Right renal cortex interstitium (tissue), 3 donors: ENCODE results near the gene KDM4B. TPM values are rescaled to one million over a fixed set of nuclear protein-coding genes. Genes with fewer than 3 reads are reported as not detected.
"Not testable (repeated sequence)": the region's sequence is repeated elsewhere in the genome, so short reads cannot be mapped to it uniquely, and the experiment has no call there.

Source experiments
- DNase-seq, 3 donors: peaks; one replicate each; pipeline ENCODE4 v3.0.0-alpha.2; 2013; ENCODE audit warnings: low read depth in 3 of 3, low spot score in 2 of 3
- polyA plus RNA-seq, 3 donors: library from polyadenylated mRNA; unstranded; fragments of 120-200 nt; gene quantifications; one replicate each; pipeline ENCODE4 v1.2.1, GENCODE V29; 2013; ENCODE audit not compliant: insufficient read length in 3 of 3

KDM4B gene
- polyA plus RNA-seq, 3 donors: 17.9 to 18.3 (median 18.2) TPM

DNA sequence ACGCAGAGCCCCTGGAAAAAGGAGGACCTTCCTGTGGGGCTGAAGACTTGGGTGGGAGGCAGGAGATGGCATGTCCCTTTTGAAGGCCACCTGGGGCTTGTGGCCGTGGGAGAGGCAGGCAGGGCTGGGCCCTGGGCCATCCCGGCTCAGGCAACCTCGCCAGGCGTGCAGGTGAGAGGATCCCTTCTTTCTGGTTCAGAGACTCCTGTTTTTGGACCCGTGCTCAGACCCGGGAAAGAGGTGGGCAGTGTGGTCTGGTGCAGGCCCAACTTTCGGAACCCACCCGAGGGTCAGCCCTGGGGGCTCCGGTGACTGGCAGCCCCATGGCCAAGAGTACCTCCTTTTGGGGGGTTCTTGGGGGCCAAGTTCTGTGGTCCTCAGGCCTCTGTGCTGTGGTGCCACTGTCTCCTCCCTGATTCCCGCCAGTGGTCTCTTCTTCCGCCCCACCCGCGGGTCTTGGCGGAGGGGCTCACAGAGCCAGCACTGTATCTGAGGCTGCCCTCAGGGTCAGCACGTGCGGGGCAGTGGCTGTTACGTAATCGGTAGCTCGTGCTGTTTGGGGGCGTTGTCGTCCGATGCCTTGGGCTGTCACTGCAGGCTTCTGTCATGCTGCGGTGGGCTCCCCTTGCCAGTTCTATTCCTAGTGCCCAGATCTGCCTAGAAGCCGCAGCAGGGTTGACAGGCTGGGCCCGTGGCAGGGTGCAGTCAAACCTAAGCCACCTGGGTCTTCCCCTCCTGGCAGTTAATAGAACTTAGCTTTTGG lies 42.7 kb downstream of the KDM4B start:
- no peak for DNase-seq

GRCh38 chr19:5012688-5013457 lies 44.0 kb downstream of the KDM4B start:
- no peak for DNase-seq

- no peak for DNase-seq
These were observed 44.8 kb downstream of the KDM4B start for GRCh38 chr19:5013761-5014160.

DNA sequence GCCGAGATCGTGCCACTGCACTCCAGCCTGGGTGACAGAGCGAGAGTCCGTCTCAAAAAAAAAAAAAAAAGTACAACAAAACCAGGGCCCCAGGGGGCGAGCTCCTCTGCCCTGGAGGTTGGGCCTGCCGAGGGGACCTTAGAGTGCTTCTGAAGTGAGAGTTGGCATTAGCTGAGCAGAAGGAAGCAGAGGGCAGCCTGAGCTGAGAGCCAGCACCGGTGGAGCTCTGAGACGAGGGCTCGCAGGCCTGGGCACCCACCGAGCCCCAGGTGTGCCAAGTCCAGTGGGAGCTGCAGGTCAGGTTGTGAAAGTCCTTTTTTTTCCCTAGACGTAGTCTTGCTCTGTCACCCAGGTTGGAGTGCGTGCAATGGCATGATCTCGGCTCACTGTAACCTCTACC lies 46.0 kb downstream of the KDM4B start:
- DNase-seq: no peak

- no peak for DNase-seq
These were observed 47.4 kb downstream of the KDM4B start for GRCh38 chr19:5016268-5016667.

DNA sequence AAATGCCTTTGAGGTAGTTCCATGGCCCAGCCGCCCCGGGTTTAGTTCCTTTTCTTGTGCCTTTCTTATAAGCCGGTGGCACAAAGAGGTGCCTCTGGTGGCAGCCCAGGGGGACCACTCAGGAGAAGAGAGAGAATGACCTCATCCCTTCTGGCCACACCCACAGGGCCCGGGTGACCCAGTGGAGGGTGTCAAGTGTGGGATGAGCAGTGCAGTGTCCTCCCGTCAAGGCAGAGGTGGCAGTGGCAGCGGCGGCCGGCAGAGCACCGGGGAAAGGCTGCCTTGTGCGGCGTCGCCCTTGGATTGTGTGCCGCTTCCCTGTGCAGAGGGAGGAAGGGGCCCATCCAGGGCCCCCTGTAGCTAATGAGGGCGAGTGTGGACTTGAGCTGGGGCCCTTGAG lies 47.9 kb downstream of the KDM4B start:
- no peak for DNase-seq

- no peak for DNase-seq
These were observed 48.3 kb downstream of the KDM4B start for GRCh38 chr19:5017235-5017634.

- DNase-seq: no peak
These were observed 49.5 kb downstream of the KDM4B start for GRCh38 chr19:5018224-5019015.

- no peak for DNase-seq
These were observed 51.5 kb downstream of the KDM4B start for GRCh38 chr19:5020368-5020767.

- no peak for DNase-seq
These were observed 52.1 kb downstream of the KDM4B start for GRCh38 chr19:5021046-5021445.

DNA sequence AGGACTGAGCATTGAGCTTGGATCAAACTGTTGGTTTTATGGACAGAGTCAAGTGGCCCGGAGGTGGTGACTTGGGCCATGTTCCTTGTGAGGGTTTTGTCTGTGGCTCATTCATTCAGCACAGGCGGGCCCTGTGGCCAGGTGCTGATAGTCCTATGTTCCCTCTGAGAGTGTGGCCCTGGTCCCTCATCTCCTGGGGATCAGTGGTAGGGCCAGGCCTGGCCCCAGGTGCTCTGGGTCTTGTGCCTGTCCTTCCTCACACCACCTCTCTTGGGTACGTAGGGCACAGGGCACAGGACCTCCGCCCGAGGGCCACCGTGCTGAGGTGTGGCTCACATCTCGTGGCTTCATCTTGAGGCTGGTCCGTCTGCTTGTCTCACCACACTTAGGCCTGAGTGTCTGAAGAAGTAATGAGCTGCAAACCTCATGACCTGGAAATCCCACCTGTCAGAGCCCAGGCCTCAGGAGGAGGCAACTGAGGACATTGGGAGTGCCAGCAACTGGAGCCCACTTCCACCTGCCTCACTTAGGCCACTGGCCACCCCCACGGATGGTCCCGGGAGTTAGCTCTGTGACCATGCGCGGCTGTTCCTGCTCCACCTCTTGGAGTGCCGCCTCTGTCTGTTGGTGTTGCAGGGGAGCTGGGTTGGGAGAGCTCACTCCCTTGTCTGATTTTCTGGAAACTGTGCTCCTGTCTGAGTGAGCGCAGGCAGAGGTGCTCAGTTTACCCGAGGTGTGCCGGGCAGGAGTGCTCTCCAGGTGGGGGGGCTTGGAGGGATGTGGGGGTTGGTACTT lies 53.4 kb downstream of the KDM4B start:
- DNase-seq: no peak

DNA sequence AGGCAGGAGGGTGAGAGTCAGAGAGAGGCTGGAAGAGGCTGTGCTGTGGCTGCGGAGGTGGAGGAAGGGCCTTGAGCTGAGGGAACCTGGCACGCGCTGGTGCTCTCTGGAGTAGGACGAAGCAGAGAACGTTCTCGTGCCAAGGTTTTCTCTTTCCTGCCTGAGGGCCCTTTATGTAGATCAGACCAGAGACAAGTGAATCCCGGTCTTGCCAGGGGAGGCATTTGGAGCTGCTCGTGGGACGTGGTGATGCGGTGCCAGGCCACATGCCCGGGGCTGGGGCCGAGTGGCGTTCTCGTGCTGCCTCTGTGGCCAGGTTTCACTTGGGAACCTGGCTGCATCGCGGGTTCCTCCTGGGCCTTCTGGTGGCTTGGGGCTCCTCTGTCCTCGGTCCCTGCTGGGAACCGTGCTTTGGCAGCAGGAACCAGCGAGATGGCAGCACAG lies 54.2 kb downstream of the KDM4B start:
- DNase-seq: no peak

GRCh38 chr19:5024282-5024681 lies 55.4 kb downstream of the KDM4B start:
- no peak for DNase-seq

GRCh38 chr19:5025027-5025426 lies 56.1 kb downstream of the KDM4B start:
- DNase-seq: no peak

DNA sequence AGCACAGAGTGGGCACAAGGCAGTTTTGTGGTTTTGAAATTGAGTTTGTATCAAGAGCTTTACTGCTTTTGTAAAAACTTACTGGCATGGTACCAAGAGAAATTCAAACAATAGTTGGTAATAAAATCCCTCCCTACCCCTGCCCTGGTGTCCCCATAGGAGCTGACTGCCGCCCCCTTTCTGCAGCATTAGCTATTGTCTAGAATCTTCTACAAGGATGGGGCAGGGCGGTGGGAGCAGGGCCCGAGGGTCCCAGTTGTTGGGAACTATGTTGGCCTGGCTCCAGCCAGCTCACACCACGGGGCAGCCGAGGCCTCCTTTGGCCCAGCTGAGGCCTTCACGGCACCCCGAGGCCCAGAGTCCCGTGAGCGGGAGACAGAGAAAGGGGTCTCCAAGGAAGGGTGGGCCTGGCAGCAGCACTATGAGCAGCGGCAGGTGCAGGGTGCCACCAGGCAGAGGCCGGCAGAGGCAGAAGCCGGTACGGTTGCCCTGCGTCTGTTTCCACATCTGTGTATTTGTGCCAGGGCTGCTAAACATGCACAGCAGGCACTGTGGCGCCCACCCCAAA lies 57.9 kb downstream of the KDM4B start:
- no peak for DNase-seq

DNA sequence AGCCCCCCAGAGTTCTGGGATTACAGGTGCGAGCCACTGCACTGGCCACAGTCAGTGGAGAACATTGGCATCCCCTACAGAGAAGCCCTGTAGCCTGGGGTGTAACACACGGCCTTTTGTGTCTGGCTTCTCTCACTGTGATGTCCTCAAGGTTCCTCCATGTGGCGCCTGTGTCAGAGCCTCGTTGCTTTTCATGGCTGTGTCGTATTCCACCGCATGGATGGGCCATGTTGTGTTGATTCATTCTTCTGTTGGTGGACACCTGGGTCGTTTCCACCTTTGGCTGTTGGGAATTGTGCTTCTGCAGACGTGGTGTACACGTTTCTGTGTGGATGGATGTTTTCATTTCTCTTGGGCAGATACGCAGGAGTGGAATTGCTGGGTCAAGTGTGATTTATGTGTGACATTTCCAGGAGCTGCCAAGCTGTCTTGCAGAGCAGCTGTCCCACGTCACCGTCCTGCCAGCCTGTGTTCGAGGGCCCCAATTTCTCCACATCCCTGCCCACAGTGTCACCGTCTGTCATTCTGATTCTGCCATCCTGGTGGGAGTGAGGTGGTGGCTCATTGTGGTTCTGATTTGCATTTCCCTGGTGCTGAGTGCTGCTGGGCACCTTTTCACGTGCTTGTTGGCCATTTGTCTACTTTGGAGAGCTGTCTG lies 59.4 kb downstream of the KDM4B start:
- DNase-seq: no peak

GRCh38 chr19:5029596-5029995 lies 60.7 kb downstream of the KDM4B start:
- DNase-seq: not testable (repeated sequence)

GRCh38 chr19:5030136-5030820 lies 61.4 kb downstream of the KDM4B start:
- DNase-seq: no peak

GRCh38 chr19:5030822-5031221 lies 61.9 kb downstream of the KDM4B start:
- no peak for DNase-seq
